Measurements from ENCODE around the gene GMPR2.

GRCh38 chr14:24285351-24285750 is 52.6 kb downstream of the GMPR2 start:
- TF ChIP-seq, protein P1, sequence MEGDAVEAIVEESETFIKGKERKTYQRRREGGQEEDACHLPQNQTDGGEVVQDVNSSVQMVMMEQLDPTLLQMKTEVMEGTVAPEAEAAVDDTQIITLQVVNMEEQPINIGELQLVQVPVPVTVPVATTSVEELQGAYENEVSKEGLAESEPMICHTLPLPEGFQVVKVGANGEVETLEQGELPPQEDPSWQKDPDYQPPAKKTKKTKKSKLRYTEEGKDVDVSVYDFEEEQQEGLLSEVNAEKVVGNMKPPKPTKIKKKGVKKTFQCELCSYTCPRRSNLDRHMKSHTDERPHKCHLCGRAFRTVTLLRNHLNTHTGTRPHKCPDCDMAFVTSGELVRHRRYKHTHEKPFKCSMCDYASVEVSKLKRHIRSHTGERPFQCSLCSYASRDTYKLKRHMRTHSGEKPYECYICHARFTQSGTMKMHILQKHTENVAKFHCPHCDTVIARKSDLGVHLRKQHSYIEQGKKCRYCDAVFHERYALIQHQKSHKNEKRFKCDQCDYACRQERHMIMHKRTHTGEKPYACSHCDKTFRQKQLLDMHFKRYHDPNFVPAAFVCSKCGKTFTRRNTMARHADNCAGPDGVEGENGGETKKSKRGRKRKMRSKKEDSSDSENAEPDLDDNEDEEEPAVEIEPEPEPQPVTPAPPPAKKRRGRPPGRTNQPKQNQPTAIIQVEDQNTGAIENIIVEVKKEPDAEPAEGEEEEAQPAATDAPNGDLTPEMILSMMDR (IDR thresholded peaks at IDR 0.05), result no peak
- TF ChIP-seq POLR2A (IDR thresholded peaks at IDR 0.05), result no peak

Measured in breast epithelium (tissue), 3 donors.